CD4-positive, alpha-beta T cell treated with Interferon alpha-2 for 1 hour (primary cell): ENCODE results near the gene PDZK1.
"Not testable (repeated sequence)": the region's sequence is repeated elsewhere in the genome, so short reads cannot be mapped to it uniquely, and the experiment has no call there.

Experiments
- DNase-seq, 2 donors: peaks; one replicate each; pipeline ENCODE4 v3.0.0-alpha.2; 2020 to 2022

The PDZK1 gene

GRCh38 chr1:145656245-145656943, 50.8 kb downstream of the PDZK1 start:
- DNase-seq = not testable (repeated sequence)

- DNase-seq = not testable (repeated sequence)
Observed at GRCh38 chr1:145643990-145644389, 63.2 kb downstream of the PDZK1 start.

- DNase-seq = not testable (repeated sequence)
Observed at GRCh38 chr1:145641886-145642285, 65.3 kb downstream of the PDZK1 start.

GRCh38 chr1:145636237-145636636, 70.9 kb downstream of the PDZK1 start:
- DNase-seq = not testable (repeated sequence)

GRCh38 chr1:145622177-145622576, 85.0 kb downstream of the PDZK1 start:
- not testable (repeated sequence) for DNase-seq
